Inflammatory macrophage treated with lipopolysaccharide for 4 hours (primary cell): ENCODE data around the gene CBX7.

Experiments
- DNase-seq: peaks from one replicate; pipeline ENCODE4 v3.0.0-alpha.2; 2020

Gene CBX7

DNA sequence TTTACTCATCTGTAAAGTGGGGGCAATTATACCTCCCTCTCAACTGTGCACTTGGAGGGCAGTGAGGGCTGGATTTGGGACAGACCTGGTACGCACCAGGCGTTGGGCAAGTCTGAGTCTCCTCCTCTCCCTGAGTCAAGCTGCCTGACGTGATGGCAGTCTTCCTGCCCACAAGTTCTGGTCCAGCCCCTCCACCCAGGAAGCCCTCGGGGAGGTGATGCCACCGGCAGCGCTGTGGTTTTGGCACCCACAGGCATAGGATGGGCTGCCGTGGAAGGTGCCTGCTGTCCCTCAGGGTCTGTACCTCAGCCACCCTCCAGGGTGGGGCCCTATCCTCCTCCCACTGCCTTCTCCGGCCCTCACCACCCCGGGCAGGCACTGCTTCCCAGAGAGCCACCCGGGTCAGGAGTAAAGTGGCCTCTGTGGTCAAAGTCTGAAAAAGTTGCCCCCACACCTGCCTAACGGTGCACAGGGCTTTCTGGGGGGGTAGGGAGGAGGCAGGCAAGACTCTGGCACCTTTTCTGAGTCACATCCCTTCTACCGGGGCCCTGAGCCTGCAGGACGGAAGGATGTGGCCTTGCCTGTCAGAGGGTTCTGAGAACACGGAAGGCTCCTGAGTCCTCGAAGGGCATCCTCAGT lies 61.9 kb downstream of the CBX7 start:
- no peak for DNase-seq

DNA sequence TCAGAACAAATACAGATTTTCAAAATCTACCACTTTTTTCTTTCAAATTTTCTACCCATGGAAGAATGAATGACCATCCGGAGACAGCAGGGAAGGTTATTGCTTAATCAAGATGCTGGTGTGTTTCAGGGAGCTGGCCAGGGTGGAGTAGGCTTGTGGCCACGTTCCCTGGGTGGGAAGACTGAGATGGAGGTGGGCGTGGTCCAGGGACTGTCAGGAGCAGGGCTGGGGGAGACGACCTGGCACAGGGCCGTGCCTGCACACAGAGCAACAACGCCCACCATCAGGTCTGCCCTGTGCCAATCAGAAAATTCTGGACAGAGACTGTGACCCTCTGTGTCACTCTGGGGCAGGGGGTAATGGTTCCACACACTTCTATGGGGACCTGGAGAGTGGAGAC lies 62.6 kb downstream of the CBX7 start:
- no peak for DNase-seq

DNA sequence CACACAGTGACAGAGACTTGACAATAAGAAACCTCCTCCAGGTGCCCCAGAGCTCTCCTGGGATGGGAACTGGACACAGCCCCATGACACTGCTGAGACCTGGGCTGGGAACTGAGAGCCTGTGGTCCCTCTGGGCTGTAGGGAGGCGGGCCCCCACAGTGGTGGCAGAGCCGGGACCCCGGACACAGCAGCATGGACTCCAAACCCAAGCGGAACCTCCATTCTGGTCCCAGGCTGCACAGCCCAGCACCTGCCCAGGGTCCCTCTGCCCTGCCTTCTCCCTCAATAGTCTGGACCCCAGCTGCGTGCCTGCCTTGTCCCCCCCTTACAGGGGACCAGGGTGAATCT lies 63.8 kb downstream of the CBX7 start:
- no peak for DNase-seq

DNA sequence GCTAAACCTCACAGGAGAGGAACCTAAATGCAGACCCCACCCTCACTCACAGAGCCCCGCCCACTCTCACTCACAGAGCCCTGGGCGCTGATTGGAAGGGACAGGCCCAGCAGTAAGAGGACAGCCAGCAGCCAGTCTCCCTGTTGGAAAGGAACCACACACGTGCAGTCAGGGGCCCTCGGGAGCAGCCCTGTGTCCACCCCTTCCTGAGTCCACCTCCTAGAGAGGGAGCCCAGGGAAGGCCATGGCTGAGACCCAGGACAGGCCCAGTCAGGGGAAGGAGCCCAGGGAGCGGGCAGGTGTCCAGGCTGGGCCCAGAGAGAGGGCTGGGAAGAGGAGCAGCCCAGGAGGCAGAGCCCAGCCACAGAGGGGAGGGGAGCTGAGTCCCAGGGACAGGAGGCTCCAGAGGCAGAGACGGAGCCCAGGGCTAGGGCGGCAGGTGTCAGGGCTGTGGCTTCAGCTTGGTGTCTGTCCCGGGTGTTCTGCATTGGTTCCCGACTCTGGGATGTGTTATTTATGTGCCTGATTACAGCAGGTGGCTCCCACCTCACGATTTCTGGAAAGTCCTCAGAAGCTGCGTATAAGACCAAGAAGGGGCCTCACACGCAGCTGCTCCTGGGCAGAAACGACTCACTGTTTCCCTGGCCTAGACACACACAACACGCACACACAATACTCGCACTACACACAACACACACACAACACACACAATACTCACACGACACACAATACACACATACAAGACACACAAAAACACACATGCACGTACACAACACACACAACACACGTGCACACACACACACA lies 64.4 kb downstream of the CBX7 start:
- DNase-seq = no peak

DNA sequence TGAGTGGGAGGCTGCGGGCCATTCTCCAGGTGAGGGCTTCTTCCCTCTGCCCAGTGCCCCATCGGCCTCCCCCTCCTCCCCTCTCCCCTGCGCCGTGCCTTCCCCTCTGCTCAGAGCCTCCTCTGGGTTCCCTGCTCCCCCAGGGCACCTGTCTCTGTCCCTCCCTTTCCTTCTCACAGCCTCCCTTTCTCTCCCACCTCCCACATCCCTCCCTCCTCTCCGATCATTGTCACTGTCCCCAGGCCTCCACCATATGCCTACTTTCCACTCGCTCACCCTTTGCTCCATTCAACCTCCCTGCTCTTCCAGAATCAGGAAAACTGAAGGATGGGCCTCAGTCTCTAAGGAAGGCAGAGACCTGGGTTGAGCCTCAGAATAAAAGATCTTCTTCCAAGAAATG lies 65.4 kb downstream of the CBX7 start:
- DNase-seq = no peak

DNA sequence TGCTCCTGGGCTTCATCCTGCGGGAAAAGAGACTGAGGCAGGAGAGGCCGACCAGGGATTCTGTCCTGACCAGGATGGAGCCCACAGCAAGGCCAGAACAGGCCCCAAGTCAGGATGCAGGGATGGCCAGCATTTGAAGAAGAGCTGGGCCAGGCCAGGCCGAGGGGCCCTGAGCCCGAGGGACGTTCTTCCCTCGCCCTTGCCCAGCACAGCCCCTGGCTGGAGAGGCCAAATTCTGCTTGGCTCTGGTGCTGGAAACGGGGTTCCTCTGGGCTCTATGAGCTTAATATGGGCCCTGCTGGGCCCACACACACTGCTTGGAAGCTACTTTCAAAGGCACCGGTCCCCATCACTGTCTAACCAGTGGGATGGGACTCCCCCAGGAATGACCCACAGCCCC lies 67.8 kb downstream of the CBX7 start:
- no peak for DNase-seq

DNA sequence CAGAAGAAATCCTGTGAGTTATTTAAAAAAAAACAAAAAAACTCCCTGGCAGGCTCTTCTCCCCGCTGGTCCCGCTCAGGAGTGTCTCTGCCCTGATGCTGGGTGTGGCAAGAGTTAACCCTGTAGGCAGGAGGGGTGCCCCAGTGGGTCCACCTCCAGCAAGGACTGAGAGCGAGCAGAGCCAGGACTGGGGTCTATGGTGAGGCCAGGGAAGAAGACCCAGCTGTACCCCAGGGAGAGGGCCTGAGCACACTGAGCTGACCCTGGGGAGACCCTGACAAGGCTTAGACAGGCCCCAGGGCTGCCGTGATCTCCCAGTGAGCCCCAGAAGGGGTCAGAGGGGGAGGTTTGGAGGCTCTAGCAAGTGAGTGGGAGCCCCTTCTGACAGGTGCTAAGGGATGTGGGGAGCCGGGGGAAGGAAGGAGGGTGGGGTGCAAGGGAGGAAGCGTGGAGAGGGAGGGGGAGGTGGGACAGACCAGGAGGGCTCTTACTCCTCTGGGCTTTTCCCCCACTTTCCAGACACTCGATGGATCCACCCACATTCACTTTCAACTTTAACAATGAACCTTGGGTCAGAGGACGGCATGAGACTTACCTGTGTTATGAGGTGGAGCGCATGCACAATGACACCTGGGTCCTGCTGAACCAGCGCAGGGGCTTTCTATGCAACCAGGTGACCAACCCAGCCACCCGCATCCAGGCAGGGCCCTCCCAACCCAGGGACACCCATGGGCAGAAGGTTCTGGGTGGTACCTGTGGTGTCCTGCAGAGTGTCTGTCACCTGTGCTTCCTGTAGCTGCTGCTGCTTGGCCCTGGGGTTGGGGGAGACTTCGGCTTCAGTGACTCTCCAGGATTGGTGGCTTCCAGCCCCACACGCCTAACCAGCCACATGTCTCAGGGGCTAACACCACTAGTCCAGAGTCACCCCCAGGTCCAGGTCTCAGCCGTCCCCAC lies 69.0 kb downstream of the CBX7 start:
- DNase-seq = no peak

DNA sequence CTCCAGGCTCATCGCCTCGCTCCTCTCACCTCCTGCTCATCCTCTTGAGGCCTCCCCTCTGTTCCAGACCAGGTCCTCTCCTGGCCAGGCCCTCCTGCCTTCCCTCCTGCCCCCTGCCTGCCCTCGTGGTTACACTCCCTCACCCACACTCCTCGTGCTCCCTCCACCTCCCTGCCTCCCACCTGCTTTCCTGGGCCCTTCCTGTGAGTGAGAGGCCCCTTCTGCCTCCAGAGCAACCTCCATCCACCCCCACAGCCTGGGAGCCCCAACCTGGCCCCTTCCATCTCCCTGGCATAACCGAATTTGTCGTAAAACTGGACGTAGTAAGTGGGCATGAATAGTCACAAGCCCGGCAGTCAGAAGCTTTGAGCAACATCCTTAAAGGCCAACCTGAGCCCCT lies 70.9 kb downstream of the CBX7 start:
- DNase-seq = no peak

DNA sequence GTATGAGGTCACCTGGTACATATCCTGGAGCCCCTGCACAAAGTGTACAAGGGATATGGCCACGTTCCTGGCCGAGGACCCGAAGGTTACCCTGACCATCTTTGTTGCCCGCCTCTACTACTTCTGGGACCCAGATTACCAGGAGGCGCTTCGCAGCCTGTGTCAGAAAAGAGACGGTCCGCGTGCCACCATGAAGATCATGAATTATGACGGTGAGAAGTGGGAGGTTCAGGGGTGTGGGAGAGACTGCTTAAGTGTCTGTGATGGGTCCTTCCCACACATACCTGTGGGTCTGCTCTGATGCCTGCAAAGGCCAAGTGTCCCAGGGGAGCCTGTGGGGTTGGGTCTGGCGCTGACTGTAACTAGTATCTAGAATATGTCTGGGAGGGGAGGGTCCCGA lies 71.5 kb downstream of the CBX7 start:
- DNase-seq = no peak
